ENCODE results near the gene NELFB. TPM values are rescaled to one million over a fixed set of nuclear protein-coding genes. Genes with fewer than 3 reads are reported as not detected.

The NELFB gene
- total and polyA plus RNA-seq, 9 of the 15 experiments (the other 6 are each of a cell fraction or from before 2014, with no cell fraction given): 0.24 to 84.0 (median 29.7) TPM

- TF ChIP-seq ZMIZ1 (IDR thresholded peaks at IDR 0.05; ENCODE audit: low read depth in 2 of 2, low read length in 2 of 2) (no peak; a peak in 1 of 4 replicates), TGIF2 (CRISPR knock-in tag; IDR thresholded peaks at IDR 0.05) (0 out of 2 replicates have a peak, but pooled peaks have one; percentile 79), ZFPM2 (CRISPR knock-in tag; IDR thresholded peaks at IDR 0.05) (no peak), FUS (optimal IDR thresholded peaks at IDR 0.05; ENCODE audit: low read depth, low read length) (no peak), RBM17 (IDR thresholded peaks at IDR 0.05; ENCODE audit: borderline replicate concordance, low read depth, low read length) (no peak), SREBF2 (CRISPR knock-in tag; IDR thresholded peaks at IDR 0.05) (no peak), ZNF395 (CRISPR knock-in tag; IDR thresholded peaks at IDR 0.05) (no peak), CBX3 (IDR thresholded peaks at IDR 0.05; ENCODE audit: borderline replicate concordance in 1 of 2, low read length in 2 of 2) (no peak), TEAD2 (tag; IDR thresholded peaks at IDR 0.05) (no peak), SOX6 (IDR thresholded peaks at IDR 0.05) (no peak), SRSF1 (IDR thresholded peaks at IDR 0.05; ENCODE audit: low read depth, low read length) (no peak), TARDBP (IDR thresholded peaks at IDR 0.05) (no peak), HDAC2 (IDR thresholded peaks at IDR 0.05) (no peak), HMGXB4 (CRISPR knock-in tag; IDR thresholded peaks at IDR 0.05) (no peak), VEZF1 (CRISPR knock-in tag; IDR thresholded peaks at IDR 0.05) (no peak), SAP30 (IDR thresholded peaks at IDR 0.05; ENCODE audit: borderline replicate concordance, insufficient read depth, low read depth, low read length, poor library complexity, severe bottlenecking) (peak; percentile 21), NR2F6 (CRISPR knock-in tag; IDR thresholded peaks at IDR 0.05) (no peak), RFX1 (IDR thresholded peaks at IDR 0.05) (no peak)
Measured at GRCh38 chr9:137241490-137242268, 13.4 kb upstream of the NELFB start (continued).
